HG03520 (cell line): ENCODE measurements around the gene TAC1.
"Not testable (repeated sequence)": the region's sequence is repeated elsewhere in the genome, so short reads cannot be mapped to it uniquely, and the experiment has no call there.

Experiments used
- ATAC-seq: cut with Tn5 transposase; IDR thresholded peaks from one replicate; pipeline ENCODE4 v1.9.1; 2021; ENCODE audit warnings: mild to moderate bottlenecking, moderate library complexity; ENCODE audit not compliant: unreplicated experiment

The TAC1 gene, protein sequence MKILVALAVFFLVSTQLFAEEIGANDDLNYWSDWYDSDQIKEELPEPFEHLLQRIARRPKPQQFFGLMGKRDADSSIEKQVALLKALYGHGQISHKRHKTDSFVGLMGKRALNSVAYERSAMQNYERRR

DNA sequence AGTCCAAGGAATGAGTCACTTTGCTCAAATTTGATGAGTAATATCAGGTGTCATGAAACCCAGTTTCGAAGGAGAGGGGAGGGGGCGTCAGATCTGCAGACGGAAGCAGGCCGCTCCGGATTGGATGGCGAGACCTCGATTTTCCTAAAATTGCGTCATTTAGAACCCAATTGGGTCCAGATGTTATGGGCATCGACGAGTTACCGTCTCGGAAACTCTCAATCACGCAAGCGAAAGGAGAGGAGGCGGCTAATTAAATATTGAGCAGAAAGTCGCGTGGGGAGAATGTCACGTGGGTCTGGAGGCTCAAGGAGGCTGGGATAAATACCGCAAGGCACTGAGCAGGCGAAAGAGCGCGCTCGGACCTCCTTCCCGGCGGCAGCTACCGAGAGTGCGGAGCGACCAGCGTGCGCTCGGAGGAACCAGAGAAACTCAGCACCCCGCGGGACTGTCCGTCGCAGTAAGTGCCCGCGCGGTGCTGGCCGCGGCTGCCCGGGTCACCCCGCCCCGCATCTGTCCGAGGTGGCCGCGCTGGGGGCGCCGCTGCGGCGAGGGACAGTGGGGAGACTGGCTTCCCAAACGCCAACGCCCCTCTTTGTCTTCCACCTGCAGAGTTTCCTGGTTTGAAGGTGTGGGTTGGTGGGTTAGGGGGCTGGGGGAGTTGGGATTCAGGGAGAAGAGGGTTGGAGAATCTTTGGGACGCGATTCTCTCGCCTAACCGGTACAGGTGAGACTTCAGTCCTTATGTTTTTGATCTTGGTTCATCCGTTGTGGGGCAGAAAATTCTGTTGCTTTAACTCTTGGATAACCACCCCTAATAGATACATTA is at the start of gene TAC1:
Gene TAC1 (plus strand): TSS at position 351 of the 829 bp plus-strand sequence. CDS start 527 bp downstream, outside the sequence.
- ATAC-seq, result no peak

DNA sequence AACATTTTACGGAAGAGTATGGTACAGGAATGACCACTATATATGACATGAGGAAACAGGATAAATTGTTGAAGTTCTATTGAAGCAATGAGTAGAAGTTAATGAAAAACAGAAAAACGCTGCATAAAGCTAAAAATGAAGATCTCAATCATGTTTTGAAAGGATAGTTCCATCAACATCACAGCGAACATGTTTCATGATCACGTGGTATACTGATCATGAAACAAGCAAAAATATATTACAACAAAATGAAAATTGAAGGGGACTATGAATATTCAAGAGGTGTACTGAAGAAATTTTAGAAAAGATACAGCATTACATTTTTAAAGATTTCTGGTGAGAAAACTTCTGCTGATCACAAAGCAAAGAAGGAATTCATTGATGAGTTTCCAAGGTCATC is 45.9 kb upstream of the TAC1 start:
- ATAC-seq, result no peak

DNA sequence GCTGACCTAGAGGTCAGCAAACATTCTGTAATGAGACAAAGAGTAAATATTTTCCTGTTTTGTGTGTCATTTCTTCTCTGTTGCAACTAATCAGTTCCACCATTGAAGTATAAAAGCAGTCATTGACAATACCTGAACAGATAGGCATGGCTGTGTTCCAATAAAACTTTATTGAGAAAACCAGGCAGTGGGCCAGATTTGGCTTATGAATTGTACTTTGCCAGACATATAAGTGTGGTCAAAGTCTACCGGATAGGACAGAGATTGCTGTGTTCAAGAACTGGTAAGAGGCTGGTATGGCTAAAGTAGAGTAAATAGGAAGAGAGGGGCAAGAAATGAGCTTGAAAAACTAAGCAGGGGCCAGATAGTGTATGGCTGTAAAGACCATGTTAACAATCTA is 38.3 kb upstream of the TAC1 start:
- no peak for ATAC-seq

DNA sequence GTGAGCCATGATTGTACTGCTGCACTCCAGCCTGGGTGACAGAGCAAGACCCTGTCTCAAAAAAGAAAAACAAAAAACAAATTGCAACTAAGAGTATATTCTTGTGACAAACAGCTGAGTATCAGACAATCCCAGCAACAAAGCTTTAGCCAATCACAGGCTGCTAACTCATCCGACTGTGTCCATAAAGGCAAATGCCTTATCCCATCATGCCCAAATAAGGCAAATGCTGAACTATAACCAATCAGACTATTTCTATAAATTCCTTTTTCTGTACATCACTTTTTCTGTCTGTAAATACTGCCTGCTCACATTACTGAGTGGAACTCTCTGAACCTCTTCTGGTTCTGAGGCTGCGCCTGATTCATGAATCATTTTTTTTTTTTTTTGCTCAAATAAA is 37.5 kb upstream of the TAC1 start:
- no peak for ATAC-seq

DNA sequence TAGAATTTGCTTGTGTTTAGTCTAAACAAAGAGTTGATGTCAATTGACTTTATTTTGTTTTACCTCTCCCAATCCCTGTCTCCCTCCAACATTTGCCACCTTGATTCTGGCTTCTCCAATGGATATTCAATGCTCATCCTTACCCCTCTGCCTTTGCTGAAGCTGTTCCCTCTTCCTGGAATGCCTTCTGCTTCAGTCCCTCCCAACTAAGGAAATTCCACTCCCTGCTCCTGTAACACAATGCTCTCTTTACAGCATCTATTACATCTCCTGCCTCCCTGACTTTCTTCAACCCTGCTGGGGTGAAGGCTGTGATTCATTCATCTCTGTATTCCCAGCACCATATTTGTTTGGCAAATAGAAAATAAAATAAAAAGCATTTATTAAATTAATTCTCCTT is 34.5 kb upstream of the TAC1 start:
- ATAC-seq, result no peak

DNA sequence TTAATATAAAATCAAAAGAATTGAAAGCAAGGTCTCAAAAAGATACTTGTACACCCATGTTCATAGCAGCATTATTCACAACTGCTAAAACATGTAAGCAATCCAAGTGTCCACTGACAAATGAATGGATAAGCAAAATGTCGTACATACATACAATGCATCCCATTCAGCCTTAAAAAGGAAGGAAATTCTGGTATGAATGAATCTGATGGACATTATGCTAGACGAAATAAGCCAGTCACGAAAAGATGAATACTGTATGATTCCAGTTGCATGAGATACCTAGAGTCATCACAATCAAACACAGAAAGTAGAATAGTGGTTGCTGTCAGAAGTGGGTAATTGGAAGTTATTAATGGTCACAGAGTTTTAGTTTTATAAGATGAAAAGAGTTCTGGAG is 9.5 kb upstream of the TAC1 start:
- no peak for ATAC-seq

DNA sequence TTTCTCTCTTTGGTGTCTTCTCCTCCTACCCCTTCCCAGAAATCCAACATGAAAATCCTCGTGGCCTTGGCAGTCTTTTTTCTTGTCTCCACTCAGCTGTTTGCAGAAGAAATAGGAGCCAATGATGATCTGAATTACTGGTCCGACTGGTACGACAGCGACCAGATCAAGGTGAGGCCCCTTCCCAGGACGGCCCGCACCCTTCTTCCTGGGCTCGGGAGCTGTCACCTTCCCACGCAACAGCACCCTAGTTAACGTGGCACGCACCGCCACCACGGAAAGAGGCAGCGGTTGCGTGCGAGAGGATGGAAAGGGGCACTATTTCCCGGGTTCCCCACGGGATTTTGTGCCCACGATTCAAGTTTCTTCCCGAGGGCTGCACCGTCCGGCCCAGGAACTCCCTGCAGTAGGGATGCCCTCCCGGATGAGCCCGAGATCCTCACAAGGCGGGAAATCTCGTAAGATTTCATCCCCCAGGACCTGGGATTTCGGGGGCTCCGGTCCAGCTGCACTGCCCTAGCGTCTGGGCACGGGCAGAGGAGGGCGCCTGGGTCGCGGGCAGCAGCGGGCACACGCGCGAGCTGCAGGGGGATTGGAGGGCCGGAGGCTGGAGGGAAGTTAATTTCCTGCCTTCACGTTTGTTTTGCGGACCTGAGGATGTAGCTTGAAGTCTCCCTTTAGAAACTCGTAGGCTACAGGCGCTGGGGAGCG is 834 bp downstream of the TAC1 start:
- ATAC-seq, result no peak

DNA sequence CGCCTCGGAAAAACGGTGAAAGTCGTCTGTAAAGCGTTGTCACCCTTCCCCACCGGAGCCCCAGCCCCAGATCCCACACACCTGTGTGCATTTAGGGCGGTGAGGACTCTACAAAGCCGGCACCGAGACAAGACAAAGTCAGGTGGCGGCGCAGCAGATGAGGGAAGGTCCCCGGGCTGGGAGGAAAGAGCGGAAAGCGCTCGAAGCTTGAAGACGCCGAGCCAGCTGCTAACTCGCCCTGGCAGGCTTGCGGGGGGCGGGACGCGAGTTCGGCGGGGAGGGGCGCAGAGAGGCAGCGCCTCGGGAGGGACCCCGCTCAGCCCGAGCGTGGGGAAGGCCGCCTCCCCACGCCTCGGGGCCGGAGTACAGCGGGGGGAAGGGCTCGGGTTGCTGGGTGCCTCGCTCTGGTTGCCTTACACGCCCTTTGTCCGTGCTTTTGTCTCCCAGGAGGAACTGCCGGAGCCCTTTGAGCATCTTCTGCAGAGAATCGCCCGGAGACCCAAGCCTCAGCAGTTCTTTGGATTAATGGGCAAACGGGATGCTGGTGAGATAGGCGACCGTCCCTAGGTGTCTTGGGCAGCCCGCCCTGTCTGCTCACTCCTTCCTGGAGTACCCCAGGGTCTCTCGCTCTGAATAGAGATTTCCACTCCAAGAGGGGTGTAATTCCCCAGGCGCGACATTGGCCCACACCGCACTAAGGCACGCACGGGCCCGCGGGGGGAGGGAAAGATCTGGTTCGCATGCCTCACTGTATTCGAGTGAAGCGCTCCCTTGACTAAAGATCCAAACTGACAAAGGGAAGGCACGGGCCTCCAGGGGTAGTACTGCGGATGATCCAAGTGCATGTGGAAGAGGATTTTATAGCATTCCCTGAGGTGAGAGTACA is 1.6 kb downstream of the TAC1 start:
- ATAC-seq, result no peak

DNA sequence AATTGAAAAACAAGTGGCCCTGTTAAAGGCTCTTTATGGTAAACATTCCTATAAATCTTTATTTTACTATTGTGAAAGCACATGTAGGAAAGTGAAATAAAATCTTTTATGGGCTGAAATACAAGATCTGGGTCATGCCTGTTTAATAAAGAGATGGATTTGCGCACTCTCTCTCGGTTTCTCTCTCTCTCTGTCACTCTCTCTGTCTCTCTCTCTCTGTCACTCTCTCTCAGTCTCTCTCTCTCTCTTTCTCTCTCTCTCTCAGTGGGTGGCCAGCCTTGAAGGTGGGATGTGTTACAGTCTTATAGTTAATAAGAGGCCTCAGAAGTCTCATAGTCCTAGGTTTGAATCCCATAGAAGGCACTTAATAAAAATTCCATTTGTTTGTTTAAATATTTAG is 2.4 kb downstream of the TAC1 start:
- ATAC-seq, result no peak

DNA sequence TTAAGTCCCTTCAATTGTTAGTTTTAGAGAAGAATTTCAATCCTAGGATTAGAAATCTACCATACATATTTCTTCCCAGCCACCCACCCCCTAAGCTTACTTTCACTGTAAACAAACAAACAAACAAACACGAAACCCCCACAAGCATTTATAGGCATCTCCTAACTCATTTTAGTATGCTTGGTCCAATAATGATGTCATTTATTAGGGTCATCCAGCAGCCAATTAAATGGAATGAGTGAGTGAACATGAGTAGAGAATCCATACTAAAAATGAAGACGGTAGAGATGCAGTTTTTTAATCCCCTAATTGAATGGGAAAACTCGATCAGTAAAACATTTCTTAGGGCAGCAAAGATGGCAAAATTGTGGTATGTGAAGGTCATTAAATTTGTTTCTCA is 3.2 kb downstream of the TAC1 start:
- ATAC-seq, result no peak

DNA sequence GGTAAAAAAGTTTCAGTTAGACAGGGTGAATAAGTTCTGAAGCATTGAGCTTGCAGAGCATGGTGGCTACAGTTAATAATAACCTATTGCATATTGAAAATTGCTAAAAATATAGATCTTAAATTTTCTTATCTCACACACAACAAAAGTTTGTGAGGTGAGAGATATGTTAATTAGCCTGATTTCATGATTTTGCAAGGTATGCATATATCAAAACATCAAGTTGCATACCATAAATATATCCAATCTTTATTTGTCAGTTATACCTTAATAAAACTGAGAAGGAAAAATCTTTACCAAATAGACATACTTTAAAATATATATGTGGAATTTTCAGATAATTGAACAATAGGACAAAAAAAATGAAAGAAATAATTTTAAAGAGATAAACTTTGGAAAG is 16.6 kb downstream of the TAC1 start:
- ATAC-seq, result no peak

DNA sequence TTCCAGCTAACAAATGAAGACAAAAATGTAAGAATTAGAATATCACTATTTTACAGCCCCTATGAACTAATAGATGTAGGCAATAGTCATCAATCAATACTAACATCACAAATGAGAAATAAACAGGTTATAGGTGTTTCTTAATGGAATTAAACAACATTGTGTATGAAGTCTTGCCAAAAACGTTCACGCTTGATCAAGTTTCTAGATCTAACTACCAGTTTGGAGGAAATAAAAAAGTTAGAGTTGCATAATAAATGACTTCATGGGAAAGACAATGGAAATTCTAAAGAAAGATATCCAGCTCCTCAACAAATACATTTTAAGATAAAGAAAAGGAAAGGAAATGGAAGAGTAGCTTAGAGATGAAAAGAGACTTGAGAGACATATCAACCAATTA is 19.7 kb downstream of the TAC1 start:
- no peak for ATAC-seq

DNA sequence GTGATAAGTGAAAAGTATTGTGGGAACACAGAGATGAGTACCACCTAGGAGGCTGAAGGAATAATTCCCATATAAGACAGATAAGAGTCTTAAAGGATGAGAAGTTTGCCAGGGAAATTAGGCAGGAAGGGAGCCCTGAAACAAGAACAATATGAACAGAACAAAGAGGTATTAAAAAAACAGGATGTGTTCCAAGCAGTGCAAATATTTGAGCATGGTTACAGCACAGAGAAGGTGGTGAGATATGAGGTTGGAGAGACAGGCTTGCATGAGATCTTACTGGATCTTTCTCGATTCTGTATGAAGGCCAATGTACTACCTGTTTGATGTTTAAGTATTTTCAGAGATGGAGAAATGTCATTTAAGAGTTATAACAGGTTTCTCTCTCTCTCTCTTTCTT is 20.3 kb downstream of the TAC1 start:
- no peak for ATAC-seq

DNA sequence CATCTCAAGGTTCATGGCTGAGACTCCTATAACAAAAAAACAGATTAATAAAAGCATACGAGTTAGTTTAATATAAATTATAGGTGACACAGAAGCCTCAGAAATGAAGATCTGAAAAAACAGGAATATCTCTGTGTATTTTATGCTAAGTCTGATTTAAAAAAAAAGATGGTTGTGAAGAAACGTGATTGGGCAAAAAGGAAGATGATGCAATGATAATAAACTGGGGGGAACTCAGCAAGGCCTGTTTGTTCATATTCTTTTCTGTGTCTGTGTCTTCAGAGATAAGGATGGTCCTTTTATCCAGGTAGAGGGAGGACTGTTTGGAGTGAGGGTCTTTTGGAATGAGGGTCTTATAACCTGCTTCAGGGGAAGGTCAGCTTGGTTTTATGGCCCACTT is 25.9 kb downstream of the TAC1 start:
- ATAC-seq, result no peak

DNA sequence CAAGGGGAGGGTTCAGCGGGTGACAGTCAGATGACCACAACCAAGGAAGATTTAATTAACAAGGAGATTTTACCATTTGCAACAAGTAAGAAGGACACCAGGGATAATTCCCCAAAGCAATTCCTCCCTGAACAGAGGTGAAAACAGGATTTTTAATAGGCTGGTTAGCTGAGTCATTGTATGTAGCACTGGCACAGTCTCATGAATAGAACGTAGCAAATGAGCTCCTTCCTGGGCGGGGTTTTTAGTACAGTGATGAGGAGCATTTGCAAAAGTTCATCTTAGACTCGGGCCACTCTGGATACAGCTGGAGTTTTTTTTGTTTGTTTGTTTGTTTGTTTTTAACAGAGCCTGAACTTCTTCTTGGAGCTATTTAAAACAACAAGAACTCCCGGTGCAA is 39.0 kb downstream of the TAC1 start:
- ATAC-seq, result no peak

DNA sequence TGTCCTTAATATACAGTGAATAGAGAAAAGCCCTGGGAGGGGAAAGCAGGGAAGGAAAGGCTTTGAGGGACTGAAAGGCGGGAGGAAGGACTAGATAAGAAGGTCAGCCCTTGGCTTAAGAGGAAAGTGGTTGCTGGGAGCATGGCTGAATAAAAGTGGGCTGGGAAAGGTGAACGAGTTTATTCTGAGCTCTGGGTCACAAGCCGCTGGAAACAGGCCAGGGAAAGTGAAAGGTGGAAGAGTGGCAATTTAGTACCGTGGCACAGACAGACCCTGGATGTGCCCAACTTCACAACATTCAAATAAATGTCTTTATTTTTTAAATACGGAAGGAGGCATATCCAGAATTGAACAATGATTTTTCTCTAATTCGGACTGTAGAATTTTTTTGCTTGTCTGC is 39.7 kb downstream of the TAC1 start:
- no peak for ATAC-seq

DNA sequence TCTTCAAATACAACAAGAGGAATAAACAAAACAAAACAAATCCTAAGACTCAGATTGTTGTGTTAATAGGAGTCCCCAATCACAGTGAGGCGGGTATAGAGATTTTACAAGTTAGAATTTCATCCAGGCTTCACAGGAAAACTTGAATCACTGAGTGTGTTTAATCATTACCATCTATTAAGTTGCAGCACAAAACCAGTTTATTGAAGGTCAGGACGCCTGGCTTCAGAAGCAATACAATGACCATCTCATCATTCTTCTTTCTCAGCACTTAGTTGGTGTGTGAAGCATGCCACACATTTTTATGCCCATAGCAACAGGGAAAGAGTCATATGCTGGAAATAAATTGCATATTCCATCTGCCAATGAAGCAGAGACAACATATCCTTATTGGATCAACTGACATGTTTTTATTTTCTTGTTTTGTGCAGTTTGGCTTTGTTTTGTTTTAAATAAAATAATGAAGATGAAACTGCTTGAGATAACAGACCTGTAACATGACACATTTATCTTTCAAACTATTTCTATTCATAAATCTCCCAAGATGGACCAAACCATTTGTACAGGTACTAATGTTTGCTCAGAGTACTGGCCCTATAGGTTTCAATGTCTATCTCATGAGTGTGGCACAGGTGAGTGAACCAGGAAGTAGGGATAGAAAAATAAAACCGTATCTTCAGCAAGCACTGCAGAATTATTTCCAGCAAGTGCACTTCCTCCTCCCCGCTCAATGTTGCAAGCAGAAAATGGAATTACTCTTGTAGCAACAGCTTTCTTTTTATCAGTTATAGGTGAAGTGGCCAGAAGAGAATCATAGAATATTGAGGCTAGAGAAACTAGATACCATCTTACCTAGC is 40.4 kb downstream of the TAC1 start:
- no peak for ATAC-seq

DNA sequence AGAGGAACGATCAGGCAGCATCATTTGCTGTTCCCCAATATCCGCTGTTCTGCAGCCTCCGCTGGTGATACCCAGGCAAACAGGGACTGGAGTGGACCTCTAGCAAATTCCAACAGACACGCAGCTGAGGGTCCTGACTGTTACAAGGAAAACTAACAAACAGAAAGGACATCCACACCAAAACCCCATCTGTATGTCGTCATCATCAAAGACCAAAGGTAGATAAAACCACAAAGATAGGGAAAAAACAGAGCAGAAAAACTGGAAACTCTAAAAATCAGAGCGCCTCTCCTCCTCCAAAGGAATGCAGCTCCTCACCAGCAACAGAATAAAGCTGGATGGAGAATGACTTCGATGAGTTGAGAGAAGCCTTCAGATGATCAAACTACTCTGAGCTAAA is 54.5 kb downstream of the TAC1 start:
- not testable (repeated sequence) for ATAC-seq
